ENCODE measurements around the gene OPA3.

GRCh38 chr19:45527731-45528130 is 56.9 kb downstream of the OPA3 start:
- TF ChIP-seq, protein P1, sequence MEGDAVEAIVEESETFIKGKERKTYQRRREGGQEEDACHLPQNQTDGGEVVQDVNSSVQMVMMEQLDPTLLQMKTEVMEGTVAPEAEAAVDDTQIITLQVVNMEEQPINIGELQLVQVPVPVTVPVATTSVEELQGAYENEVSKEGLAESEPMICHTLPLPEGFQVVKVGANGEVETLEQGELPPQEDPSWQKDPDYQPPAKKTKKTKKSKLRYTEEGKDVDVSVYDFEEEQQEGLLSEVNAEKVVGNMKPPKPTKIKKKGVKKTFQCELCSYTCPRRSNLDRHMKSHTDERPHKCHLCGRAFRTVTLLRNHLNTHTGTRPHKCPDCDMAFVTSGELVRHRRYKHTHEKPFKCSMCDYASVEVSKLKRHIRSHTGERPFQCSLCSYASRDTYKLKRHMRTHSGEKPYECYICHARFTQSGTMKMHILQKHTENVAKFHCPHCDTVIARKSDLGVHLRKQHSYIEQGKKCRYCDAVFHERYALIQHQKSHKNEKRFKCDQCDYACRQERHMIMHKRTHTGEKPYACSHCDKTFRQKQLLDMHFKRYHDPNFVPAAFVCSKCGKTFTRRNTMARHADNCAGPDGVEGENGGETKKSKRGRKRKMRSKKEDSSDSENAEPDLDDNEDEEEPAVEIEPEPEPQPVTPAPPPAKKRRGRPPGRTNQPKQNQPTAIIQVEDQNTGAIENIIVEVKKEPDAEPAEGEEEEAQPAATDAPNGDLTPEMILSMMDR (IDR thresholded peaks at IDR 0.05; ENCODE audit: insufficient read depth, low read length): no peak
- TF ChIP-seq GABPA (IDR thresholded peaks at IDR 0.05; ENCODE audit: low read depth): no peak

Measured in HL-60 (cell line).